Measurements from ENCODE around the gene MEF2B. TPM values are rescaled to one million over a fixed set of nuclear protein-coding genes. Genes with fewer than 3 reads are reported as not detected.

The MEF2B gene
- total RNA-seq, 4 donors from 2014 or later, result 0.88 TPM; not detected in 3

DNA sequence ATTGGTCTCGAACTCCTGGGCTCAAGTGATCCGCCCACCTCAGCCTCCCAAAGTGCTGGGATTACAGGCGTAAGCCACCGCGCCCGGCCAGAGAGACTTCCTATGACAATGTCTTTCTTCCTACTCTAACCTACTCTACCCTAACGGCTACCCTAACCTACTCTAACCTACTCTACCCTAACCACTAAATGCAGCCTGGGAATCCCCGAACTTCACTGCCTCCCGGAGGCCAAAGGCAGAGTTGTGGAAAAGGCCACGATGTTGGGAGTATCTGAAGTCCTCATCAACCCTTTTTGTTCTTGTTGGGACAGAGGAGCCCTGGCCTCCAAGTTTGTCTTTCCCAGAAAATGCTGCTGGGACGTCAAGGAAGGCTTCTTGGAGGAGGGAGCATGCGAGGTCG is 34.1 kb upstream of the MEF2B start:
- TF ChIP-seq CTCF (IDR thresholded peaks at IDR 0.05; ENCODE audit: low read depth), result no peak

- no peak for TF ChIP-seq CTCF (IDR thresholded peaks at IDR 0.05; ENCODE audit: low read depth)
Measured at GRCh38 chr19:19203012-19203856, 33.2 kb upstream of the MEF2B start, which contains the start of gene NR2C2AP. Gene NR2C2AP, minus strand, starts transcription at chr19:19203414. Its CDS starts 354 bp downstream, at chr19:19203060.

DNA sequence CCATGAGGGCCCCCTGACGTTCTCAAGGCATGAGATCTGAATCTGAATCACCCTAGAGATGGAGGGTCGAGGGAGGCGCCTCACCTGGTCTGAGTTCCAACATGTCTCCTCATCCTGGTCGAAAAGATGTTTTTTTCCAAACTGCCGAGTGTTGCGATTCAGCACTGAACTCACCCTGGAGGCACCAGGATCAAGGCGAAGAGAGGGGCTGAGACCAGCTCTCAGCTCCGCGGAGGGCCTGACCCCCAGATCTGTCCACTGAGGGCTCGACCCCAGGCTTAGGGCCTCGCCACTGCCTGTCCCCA is 32.6 kb upstream of the MEF2B start:
- no peak for TF ChIP-seq CTCF (IDR thresholded peaks at IDR 0.05; ENCODE audit: low read depth)

DNA sequence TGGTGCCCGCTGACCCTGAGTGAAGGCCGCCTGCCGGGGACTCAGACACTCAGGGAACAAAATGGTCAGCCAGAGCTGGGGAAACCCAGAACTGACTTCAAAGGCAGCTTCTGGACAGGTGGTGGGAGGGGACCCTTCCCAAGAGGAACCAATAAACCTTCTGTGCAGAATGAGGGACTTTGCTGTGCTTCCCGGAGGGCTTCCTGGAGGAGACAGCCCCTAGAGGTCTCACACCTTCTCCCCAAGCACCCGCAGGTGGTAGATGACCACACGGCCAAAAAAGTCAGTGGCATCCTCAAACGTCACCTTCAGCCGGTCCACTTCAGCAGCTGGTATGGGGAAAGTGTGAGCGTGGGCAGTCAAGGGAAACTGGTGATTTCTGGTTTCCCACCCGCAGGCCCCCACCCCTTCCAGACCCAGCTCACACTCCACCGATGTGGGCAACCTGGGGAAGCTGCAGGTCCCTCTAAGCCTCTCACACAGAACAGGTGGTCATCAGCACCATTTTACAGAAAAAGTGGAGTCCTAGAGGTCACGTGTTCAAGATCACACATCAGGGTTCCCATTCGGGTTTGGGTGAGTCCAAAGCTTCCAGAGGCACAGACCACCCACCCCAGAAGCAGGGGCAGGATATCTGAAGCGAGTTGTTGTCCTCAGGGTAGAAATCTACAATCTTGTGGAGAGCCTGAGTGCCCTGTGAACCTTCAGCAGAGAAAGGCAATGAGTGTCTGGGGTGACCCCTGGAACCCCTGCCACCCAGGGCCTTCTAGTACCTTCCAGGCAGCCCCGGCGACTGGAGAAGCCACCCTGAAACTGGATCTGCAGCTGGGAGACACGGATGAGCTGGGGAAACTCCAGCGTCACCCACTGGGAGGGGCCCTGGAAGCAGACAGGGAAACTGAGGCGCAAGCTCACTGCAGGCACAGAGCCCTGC is 31.9 kb upstream of the MEF2B start:
- TF ChIP-seq CTCF (IDR thresholded peaks at IDR 0.05; ENCODE audit: low read depth), result no peak

DNA sequence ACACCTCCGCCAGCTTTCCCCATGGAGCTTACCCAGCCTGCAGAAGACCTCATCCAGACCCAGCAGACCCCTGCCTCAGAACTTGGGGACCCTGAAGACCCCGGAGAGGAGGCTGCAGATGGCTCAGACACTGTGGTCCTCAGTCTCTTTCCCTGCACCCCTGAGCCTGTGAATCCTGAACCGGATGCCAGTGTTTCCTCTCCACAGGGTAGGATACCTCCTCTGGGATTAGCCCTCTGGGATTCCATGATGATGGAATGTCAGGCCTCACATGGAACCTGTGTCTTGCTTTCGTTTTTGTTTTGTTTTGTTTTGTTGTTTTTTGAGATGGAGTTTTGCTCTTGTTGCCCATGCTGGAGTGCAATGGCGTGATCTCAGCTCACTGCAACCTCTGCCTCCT is 23.9 kb upstream of the MEF2B start:
- TF ChIP-seq CTCF (IDR thresholded peaks at IDR 0.05; ENCODE audit: low read depth), result no peak

GRCh38 chr19:19192910-19193423 is 22.9 kb upstream of the MEF2B start:
- TF ChIP-seq CTCF (IDR thresholded peaks at IDR 0.05; ENCODE audit: low read depth), result no peak
